WTC11 (cell line): ENCODE results near the gene NUDT3. TPM values are rescaled to one million over a fixed set of nuclear protein-coding genes. Genes with fewer than 3 reads are reported as not detected.

Experiments
- ATAC-seq: fragments of 200-7000 bp; cut with Tn5 transposase; 2 replicates; pipeline ENCODE4 v1.10.0; 2021; ENCODE audit warnings: mild to moderate bottlenecking, moderate library complexity
- CTCF ChIA-PET: fragments of 300-600 bp; sonication (Branson Sonifier 250); formaldehyde crosslinking; loops from one replicate; lab custom pipeline; 2021; ENCODE audit warnings: antibody characterized with exemption; lab: Charles Lee
- POLR2A ChIA-PET: fragments of 350-600 bp; sonication (Branson Sonifier 250); formaldehyde crosslinking; loops from one replicate; lab custom pipeline; 2021; ENCODE audit warnings: antibody characterized with exemption; lab: Charles Lee
- DNase-seq: peaks from one replicate; pipeline ENCODE4 v3.0.0; 2021; ENCODE audit warnings: low spot score
- H3K27ac Mint-ChIP-seq: 2 replicates; pipeline ENCODE4 v1.8.0; 2021; ENCODE audit warnings: mixed read lengths
- H3K27me3 Mint-ChIP-seq: 2 replicates; pipeline ENCODE4 v1.8.0; 2021; ENCODE audit warnings: low read depth, mild to moderate bottlenecking, moderate library complexity, mixed read lengths
- H3K36me3 Mint-ChIP-seq: 2 replicates; pipeline ENCODE4 v1.8.0; 2021; ENCODE audit warnings: mixed read lengths
- H3K4me1 Mint-ChIP-seq: 2 replicates; pipeline ENCODE4 v1.8.0; 2022; ENCODE audit warnings: mixed read lengths
- H3K4me3 Mint-ChIP-seq: 2 replicates; pipeline ENCODE4 v1.8.0; 2021; ENCODE audit warnings: mild to moderate bottlenecking, moderate library complexity, mixed read lengths
- H3K9me3 Mint-ChIP-seq: 2 replicates; pipeline ENCODE4 v1.8.0; 2021; ENCODE audit warnings: mixed read lengths
- CREB1 ChIP-seq: sonication (generic); formaldehyde crosslinking; IDR thresholded peaks from 2 replicates; pipeline ENCODE4 v1.8.0; 2023; ENCODE audit warnings: mild to moderate bottlenecking, missing genetic modification reagents
- GTF2I ChIP-seq: fragments of 250-450 bp; sonication (Bioruptor Pico); conservative IDR thresholded peaks from 2 replicates; pipeline ENCODE4 v1.4.0; 2021; ENCODE audit warnings: mild to moderate bottlenecking
- OVOL2 ChIP-seq: fragments of 250-450 bp; sonication (Bioruptor Pico); IDR thresholded peaks from 2 replicates; pipeline ENCODE4 v1.9.0; 2021; ENCODE audit warnings: mild to moderate bottlenecking, borderline replicate concordance
- SOX15 ChIP-seq: fragments of 250-450 bp; sonication (Bioruptor Pico); IDR thresholded peaks from 2 replicates; pipeline ENCODE4 v1.9.0; 2021; ENCODE audit warnings: mild to moderate bottlenecking
- ZNF219 ChIP-seq: sonication (generic); formaldehyde crosslinking; IDR thresholded peaks from 2 replicates; pipeline ENCODE4 v1.8.0; 2023; ENCODE audit warnings: missing genetic modification reagents, mild to moderate bottlenecking, borderline replicate concordance
- ZNF317 ChIP-seq: sonication (generic); formaldehyde crosslinking; IDR thresholded peaks from 2 replicates; pipeline ENCODE4 v1.8.1; 2023; ENCODE audit warnings: low read depth, mild to moderate bottlenecking, moderate library complexity, missing genetic modification reagents, borderline replicate concordance
- total RNA-seq: library from RNA; stranded (reverse); gene quantifications from 3 replicates; pipeline ENCODE4 v1.2.3, GENCODE V29; 2021
- TF ChIP-seq, protein P1 (sequence below): sonication (generic); formaldehyde crosslinking; conservative IDR thresholded peaks from 2 replicates; pipeline ENCODE4 v1.8.1; 2023; ENCODE audit warnings: mild to moderate bottlenecking, low read depth, missing genetic modification reagents, moderate library complexity
- TF ChIP-seq, protein P2 (sequence below): sonication (generic); formaldehyde crosslinking; IDR thresholded peaks from 2 replicates; pipeline ENCODE4 v1.8.1; 2023; ENCODE audit warnings: mild to moderate bottlenecking, missing genetic modification reagents
- TF ChIP-seq, protein P3 (sequence below): fragments of 250-450 bp; sonication (Bioruptor Pico); IDR thresholded peaks from 2 replicates; pipeline ENCODE4 v1.9.0; 2021; ENCODE audit warnings: mild to moderate bottlenecking
- TF ChIP-seq, protein P4 (sequence below): sonication (generic); formaldehyde crosslinking; IDR thresholded peaks from 2 replicates; pipeline ENCODE4 v1.8.0; 2022; ENCODE audit warnings: mild to moderate bottlenecking, missing genetic modification reagents
- TF ChIP-seq, protein P5 (sequence below): sonication (generic); formaldehyde crosslinking; IDR thresholded peaks from 2 replicates; pipeline ENCODE4 v1.8.1; 2023; ENCODE audit warnings: mild to moderate bottlenecking, missing genetic modification reagents
- TF ChIP-seq, protein P6 (sequence below): sonication (generic); formaldehyde crosslinking; IDR thresholded peaks from 2 replicates; pipeline ENCODE4 v1.8.1; 2022; ENCODE audit warnings: mild to moderate bottlenecking, moderate library complexity, missing genetic modification reagents
- TF ChIP-seq, protein P7 (sequence below): sonication (generic); formaldehyde crosslinking; IDR thresholded peaks from 2 replicates; pipeline ENCODE4 v1.8.0; 2022; ENCODE audit warnings: mild to moderate bottlenecking, missing genetic modification reagents
- TF ChIP-seq, protein P8 (sequence below): sonication (generic); formaldehyde crosslinking; IDR thresholded peaks from 2 replicates; pipeline ENCODE4 v1.8.1; 2022; ENCODE audit warnings: low read depth, missing genetic modification reagents, borderline replicate concordance
- TF ChIP-seq, protein P9 (sequence below): fragments of 200-600 bp; IDR thresholded peaks from 2 replicates; pipeline ENCODE4 v1.8.0; 2022; ENCODE audit warnings: antibody characterized with exemption

Gene NUDT3
- total RNA-seq, 1 experiment from 2014 or later: 30.0 TPM

DNA sequence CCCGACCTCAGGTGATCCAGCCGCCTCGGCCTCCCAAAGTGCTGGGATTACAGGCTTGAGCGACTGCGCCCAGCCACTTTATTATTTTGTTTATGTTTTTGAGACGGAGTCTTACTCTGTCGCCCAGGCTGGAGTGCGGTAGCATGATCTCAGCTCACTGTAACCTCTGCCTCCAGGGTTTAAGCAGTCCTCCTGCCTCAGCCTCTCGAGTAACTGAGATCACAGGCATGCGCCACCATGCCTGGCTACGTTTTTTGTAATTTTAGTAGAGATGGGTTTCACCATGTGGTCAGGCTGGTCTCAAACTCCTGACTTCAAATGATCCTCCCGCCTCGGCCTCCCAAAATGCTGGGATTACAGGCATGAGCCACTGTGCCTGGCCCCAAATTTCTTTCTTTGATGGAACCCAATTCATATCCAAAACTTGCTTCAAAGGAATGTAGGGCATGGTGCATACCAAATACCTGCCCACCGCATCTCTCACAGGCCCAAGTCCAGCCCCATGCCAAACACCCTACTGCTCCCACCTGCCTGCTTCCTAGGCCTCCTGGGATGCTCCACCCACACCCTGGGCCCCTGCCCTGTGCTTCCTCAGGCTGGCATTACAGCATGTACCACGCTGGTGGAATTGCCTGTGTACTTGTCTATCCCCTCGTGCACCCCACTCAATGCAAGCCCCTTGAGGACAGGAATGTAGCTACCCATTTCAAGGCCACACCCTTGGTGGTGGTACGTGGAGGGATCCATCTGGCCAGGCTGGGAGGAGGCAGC is 160.7 kb downstream of the NUDT3 start (continued):
- TF ChIP-seq, protein P1, sequence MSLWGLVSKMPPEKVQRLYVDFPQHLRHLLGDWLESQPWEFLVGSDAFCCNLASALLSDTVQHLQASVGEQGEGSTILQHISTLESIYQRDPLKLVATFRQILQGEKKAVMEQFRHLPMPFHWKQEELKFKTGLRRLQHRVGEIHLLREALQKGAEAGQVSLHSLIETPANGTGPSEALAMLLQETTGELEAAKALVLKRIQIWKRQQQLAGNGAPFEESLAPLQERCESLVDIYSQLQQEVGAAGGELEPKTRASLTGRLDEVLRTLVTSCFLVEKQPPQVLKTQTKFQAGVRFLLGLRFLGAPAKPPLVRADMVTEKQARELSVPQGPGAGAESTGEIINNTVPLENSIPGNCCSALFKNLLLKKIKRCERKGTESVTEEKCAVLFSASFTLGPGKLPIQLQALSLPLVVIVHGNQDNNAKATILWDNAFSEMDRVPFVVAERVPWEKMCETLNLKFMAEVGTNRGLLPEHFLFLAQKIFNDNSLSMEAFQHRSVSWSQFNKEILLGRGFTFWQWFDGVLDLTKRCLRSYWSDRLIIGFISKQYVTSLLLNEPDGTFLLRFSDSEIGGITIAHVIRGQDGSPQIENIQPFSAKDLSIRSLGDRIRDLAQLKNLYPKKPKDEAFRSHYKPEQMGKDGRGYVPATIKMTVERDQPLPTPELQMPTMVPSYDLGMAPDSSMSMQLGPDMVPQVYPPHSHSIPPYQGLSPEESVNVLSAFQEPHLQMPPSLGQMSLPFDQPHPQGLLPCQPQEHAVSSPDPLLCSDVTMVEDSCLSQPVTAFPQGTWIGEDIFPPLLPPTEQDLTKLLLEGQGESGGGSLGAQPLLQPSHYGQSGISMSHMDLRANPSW (CRISPR knock-in tag): no peak
- TF ChIP-seq, protein P2, sequence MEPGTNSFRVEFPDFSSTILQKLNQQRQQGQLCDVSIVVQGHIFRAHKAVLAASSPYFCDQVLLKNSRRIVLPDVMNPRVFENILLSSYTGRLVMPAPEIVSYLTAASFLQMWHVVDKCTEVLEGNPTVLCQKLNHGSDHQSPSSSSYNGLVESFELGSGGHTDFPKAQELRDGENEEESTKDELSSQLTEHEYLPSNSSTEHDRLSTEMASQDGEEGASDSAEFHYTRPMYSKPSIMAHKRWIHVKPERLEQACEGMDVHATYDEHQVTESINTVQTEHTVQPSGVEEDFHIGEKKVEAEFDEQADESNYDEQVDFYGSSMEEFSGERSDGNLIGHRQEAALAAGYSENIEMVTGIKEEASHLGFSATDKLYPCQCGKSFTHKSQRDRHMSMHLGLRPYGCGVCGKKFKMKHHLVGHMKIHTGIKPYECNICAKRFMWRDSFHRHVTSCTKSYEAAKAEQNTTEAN (CRISPR knock-in tag): no peak
- TF ChIP-seq ZNF317 (CRISPR knock-in tag): no peak
- TF ChIP-seq, protein P3, sequence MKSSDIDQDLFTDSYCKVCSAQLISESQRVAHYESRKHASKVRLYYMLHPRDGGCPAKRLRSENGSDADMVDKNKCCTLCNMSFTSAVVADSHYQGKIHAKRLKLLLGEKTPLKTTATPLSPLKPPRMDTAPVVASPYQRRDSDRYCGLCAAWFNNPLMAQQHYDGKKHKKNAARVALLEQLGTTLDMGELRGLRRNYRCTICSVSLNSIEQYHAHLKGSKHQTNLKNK: no peak
- TF ChIP-seq, protein P4, sequence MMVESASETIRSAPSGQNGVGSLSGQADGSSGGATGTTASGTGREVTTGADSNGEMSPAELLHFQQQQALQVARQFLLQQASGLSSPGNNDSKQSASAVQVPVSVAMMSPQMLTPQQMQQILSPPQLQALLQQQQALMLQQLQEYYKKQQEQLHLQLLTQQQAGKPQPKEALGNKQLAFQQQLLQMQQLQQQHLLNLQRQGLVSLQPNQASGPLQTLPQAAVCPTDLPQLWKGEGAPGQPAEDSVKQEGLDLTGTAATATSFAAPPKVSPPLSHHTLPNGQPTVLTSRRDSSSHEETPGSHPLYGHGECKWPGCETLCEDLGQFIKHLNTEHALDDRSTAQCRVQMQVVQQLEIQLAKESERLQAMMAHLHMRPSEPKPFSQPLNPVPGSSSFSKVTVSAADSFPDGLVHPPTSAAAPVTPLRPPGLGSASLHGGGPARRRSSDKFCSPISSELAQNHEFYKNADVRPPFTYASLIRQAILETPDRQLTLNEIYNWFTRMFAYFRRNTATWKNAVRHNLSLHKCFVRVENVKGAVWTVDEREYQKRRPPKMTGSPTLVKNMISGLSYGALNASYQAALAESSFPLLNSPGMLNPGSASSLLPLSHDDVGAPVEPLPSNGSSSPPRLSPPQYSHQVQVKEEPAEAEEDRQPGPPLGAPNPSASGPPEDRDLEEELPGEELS: no peak

DNA sequence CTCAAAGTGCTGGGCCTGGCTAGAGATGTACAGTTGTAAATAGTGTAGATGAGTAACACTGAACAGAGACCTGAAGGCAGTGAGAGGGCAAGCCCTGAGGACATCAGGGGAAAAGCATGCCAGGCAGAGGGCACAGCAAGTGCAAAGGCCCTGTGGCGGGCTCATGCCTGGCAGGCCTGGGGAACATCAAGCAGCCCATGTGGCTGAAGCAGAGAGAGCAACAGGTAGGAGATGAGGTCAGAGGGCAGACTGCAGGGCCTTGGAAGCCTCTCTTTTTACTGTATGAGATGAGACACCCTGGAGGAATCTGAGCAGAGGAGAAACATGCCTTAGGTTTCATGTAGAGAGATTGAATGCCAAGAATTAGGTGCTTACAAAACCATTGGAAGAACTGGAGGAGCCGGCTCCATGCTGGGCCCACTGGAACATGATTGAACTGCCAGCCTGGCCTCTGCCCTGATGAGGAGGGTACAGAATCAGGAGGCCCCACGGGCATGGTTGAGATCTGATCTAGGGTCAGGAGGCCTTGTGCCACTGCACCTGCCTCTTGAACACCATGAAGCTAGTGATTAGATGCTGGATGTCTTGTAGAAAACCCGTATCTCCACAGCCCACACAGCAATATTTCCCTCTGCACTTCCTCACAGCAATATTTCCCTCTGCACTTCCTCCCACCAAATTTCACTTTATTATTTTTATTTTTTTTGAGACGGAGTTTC is 161.7 kb downstream of the NUDT3 start:
- peaks cover 57% of the 10 kb centered on the region for H3K4me1 Mint-ChIP-seq
- TF ChIP-seq, protein P5, sequence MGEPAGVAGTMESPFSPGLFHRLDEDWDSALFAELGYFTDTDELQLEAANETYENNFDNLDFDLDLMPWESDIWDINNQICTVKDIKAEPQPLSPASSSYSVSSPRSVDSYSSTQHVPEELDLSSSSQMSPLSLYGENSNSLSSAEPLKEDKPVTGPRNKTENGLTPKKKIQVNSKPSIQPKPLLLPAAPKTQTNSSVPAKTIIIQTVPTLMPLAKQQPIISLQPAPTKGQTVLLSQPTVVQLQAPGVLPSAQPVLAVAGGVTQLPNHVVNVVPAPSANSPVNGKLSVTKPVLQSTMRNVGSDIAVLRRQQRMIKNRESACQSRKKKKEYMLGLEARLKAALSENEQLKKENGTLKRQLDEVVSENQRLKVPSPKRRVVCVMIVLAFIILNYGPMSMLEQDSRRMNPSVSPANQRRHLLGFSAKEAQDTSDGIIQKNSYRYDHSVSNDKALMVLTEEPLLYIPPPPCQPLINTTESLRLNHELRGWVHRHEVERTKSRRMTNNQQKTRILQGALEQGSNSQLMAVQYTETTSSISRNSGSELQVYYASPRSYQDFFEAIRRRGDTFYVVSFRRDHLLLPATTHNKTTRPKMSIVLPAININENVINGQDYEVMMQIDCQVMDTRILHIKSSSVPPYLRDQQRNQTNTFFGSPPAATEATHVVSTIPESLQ (CRISPR knock-in tag): no peak
- TF ChIP-seq GTF2I (CRISPR knock-in tag): 0 out of 2 replicates have a peak, but pooled peaks have one; percentile 33
- no peaks in the 10 kb centered on the region for H3K36me3 Mint-ChIP-seq
- no peaks in the 10 kb centered on the region for H3K9me3 Mint-ChIP-seq
- POLR2A ChIA-PET: no interaction called here
- no peak overlapping the region for H3K4me3 Mint-ChIP-seq
- ATAC-seq (no peak), DNase-seq (no peak)
- H3K27me3 Mint-ChIP-seq: no peaks in the 10 kb centered on the region; the same call in 1 of the 2 replicates
- peak overlapping the region; percentile 84; the same call in 1 of the 2 replicates for H3K27ac Mint-ChIP-seq
- CTCF ChIA-PET: no interaction called here

DNA sequence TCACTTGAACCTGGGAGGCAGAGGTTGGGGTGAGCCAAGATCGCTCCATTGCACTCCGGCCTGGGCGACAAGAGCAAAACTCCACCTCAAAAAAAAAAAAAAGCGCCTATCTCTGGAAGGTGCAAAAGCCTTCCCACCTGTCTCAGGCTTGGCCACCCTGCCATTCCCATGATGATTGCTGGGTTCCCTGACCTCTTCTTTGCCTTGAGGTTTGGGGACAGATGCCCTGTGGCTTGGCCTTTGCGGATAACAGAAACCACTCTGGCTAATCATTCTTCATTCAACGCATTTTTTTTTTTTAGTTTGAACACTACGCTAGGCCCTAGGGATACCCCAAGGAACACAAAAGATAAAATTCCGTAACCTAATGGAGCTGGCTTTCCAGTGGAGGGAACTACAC is 162.6 kb downstream of the NUDT3 start:
- Mint-ChIP-seq H3K9me3 (no peaks in the 10 kb centered on the region), H3K4me3 (no peak overlapping the region)
- CTCF ChIA-PET: no interaction called here

More for the DNA sequence above, 162.6 kb downstream of the NUDT3 start:
- POLR2A ChIA-PET: interaction anchor here (0.8 kb wide), 1 partner anchor 14 kb away, joined by 3 read pairs; no protein-coding TSS in a partner anchor
- TF ChIP-seq, protein P6, sequence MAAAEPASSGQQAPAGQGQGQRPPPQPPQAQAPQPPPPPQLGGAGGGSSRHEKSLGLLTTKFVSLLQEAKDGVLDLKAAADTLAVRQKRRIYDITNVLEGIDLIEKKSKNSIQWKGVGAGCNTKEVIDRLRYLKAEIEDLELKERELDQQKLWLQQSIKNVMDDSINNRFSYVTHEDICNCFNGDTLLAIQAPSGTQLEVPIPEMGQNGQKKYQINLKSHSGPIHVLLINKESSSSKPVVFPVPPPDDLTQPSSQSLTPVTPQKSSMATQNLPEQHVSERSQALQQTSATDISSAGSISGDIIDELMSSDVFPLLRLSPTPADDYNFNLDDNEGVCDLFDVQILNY (CRISPR knock-in tag): no peak
- TF ChIP-seq SOX15 (CRISPR knock-in tag) (no peak), CREB1 (CRISPR knock-in tag) (no peak), OVOL2 (CRISPR knock-in tag) (no peak), ZNF219 (no peak)
- TF ChIP-seq, protein P7, sequence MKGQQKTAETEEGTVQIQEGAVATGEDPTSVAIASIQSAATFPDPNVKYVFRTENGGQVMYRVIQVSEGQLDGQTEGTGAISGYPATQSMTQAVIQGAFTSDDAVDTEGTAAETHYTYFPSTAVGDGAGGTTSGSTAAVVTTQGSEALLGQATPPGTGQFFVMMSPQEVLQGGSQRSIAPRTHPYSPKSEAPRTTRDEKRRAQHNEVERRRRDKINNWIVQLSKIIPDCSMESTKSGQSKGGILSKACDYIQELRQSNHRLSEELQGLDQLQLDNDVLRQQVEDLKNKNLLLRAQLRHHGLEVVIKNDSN (CRISPR knock-in tag): no peak
- TF ChIP-seq, protein P8, sequence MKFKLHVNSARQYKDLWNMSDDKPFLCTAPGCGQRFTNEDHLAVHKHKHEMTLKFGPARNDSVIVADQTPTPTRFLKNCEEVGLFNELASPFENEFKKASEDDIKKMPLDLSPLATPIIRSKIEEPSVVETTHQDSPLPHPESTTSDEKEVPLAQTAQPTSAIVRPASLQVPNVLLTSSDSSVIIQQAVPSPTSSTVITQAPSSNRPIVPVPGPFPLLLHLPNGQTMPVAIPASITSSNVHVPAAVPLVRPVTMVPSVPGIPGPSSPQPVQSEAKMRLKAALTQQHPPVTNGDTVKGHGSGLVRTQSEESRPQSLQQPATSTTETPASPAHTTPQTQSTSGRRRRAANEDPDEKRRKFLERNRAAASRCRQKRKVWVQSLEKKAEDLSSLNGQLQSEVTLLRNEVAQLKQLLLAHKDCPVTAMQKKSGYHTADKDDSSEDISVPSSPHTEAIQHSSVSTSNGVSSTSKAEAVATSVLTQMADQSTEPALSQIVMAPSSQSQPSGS (CRISPR knock-in tag): no peak
- TF ChIP-seq, protein P9, sequence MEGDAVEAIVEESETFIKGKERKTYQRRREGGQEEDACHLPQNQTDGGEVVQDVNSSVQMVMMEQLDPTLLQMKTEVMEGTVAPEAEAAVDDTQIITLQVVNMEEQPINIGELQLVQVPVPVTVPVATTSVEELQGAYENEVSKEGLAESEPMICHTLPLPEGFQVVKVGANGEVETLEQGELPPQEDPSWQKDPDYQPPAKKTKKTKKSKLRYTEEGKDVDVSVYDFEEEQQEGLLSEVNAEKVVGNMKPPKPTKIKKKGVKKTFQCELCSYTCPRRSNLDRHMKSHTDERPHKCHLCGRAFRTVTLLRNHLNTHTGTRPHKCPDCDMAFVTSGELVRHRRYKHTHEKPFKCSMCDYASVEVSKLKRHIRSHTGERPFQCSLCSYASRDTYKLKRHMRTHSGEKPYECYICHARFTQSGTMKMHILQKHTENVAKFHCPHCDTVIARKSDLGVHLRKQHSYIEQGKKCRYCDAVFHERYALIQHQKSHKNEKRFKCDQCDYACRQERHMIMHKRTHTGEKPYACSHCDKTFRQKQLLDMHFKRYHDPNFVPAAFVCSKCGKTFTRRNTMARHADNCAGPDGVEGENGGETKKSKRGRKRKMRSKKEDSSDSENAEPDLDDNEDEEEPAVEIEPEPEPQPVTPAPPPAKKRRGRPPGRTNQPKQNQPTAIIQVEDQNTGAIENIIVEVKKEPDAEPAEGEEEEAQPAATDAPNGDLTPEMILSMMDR: no peak
- H3K4me1 Mint-ChIP-seq: peaks cover 62% of the 10 kb centered on the region
- DNase-seq (no peak), ATAC-seq (no peak)
- H3K27me3 Mint-ChIP-seq: no peaks in the 10 kb centered on the region; the same call in 1 of the 2 replicates
- no peaks in the 10 kb centered on the region for H3K36me3 Mint-ChIP-seq
- H3K27ac Mint-ChIP-seq: no peak overlapping the region
